ENCODE measurements around the gene NTM.

NTM gene

DNA sequence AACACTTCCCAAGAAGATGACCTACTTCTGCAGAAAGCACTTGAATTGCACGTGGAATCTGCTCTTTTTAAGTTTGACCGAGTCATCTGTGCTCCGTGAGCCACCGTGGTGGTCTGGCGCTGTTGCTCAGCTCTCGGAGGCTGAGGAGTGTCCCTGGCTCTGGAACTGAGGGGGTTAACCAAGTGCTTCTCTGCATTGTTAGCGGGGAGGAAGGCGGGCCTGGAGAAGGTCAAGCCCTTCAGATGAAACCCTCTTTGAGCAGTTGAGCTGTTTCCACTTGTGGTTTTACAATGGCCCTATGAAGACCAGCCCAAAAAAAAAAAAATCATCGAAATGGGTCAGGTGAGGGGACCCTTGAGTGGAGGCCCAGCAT is 286.4 kb downstream of the NTM start:
- DNase-seq, result no peak

DNA sequence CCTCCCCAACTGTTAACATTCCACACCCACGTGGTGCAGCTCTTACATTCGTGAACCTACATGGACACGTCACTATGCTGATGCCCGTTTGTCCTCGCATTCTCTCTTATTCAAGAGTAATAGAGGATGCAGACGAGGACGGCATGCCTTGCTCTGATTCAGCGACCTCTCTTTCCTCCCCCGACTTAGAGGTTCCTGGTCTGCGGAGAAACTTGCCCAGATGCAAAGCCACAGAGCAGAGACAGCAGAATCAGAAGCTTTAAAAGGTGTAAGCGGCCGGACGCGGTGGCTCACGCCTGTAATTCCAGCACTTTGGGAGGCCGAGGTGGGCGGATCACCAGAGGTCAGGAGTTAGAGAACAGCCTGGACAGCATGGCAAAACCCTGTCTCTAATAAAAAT is 288.0 kb downstream of the NTM start:
- no peak for DNase-seq

DNA sequence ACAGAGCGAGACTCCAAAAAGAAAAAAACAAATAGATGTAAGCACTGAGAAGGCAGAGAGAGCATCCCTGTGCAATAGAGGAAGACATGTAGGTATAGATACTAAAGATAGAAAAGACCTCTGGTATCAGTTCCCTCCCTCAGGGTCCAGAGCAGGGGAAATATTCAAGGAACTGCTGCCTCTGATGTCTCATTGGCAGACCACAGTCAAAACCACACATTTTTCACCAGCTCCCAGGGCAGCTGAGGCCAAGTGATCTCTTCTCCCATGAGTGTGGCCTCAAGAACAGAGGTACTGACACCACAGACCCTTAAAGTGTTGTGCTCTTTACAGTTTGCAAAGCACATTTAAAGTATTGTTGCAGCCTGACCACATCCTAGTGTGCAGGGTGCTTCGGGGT is 288.5 kb downstream of the NTM start:
- DNase-seq, result no peak

GRCh38 chr11:131659931-131660330 is 289.5 kb downstream of the NTM start:
- DNase-seq, result no peak

- no peak for DNase-seq
Observed at GRCh38 chr11:131661132-131661531, 290.7 kb downstream of the NTM start.

DNA sequence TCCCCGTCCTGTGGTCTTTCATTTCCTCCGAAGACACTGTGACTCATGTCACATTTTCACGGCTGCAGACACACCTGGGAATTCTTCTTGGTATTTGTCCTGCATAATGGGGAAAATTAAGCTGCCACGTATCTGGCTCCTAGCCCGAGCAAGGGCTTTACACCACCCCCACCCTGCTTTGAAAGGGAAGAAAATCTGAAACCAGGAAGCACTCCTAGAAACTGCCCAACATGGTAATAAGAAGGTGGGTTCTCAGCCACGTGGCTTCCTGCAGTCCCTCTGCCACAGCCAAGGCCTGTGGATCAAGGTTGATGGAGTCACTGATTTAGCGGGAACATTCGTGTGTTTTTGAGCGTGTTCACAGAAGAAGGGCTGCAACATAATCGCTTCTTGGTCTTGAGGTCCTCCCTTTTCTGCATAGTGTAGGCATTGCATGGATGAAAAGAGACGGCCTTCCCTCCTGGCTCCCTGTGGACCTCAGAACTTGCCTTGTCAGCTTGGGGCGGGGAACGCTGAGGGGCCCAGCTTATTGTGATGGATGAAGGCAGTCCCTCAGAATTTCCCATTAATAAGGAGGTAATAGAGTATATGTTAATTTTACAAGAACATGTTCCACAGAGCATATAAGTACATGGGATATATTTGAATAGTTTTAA is 292.0 kb downstream of the NTM start:
- peak; percentile 20 for DNase-seq

GRCh38 chr11:131662993-131663392 is 292.6 kb downstream of the NTM start:
- DNase-seq, result no peak

- DNase-seq, result no peak
Observed at GRCh38 chr11:131663405-131664200, 293.2 kb downstream of the NTM start.

DNA sequence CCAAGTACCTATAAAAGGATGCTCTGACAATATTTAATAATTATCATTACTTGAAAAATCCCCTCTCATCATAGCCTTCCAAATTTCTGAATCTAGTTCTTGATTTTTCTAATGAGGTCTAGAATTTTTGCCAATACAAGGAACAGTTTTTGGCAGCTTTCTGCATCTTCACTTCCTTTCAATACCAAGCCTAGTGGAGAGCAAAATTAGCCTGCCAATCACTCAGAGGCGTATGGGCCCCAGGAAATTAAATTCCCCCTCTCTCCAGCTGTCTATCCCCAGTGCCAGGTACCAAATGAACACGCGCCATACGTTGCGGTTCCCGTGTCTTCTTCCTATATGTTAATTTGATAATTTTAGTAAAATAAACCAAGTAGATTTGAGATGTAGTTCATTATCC is 293.9 kb downstream of the NTM start:
- DNase-seq, result no peak

GRCh38 chr11:131664816-131665215 is 294.4 kb downstream of the NTM start:
- DNase-seq, result no peak

- DNase-seq, result no peak
Observed at GRCh38 chr11:131665344-131665968, 295.0 kb downstream of the NTM start.

- DNase-seq, result no peak
Observed at GRCh38 chr11:131666006-131666405, 295.6 kb downstream of the NTM start.

GRCh38 chr11:131666617-131667016 is 296.2 kb downstream of the NTM start:
- DNase-seq, result no peak

GRCh38 chr11:131667566-131667965 is 297.2 kb downstream of the NTM start:
- DNase-seq, result no peak

- DNase-seq, result no peak
Observed at GRCh38 chr11:131668500-131669400, 298.3 kb downstream of the NTM start.

GRCh38 chr11:131669401-131669780 is 299.0 kb downstream of the NTM start:
- no peak for DNase-seq

DNA sequence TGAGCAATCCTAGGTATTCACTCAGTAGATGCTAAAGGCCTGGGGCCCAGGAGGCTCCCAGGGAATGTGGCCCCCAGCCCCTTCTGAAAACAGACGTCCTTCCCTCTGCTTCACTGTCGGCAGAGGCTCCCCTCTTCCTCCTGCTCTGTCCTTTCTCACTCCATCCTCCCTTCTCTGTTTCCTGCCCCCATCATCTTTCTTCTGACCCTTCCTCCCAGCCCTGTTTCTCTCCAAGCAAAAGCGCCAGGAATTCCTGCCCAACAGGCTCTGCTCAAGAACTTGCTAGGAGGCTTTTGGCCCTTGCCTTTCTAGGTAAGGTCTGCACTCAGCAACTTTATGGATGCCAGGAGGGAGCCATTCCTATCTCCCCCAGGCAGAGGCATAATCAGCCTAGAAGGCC is 300.5 kb downstream of the NTM start:
- DNase-seq, result no peak

DNA sequence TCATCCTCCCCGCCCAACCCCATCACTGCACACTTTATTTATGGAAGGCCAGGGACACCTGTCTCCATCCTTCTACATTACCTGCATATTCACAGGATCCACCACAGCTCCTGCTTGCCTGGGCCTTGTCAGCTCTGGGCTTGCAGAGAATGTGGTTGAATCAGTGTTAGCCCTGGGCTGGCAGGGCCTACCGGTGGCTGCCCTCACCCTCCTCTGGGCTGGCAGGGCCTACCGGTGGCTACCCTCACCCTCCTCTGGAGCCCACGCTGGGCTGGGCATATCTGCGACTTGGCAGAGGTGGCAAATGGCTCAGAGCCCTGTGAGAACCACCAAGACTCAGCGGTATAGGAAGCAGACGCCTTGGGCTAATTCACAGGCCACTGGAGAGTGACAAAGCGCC is 300.9 kb downstream of the NTM start:
- DNase-seq, result no peak

GRCh38 chr11:131671734-131672133 is 301.3 kb downstream of the NTM start:
- DNase-seq, result no peak

DNA sequence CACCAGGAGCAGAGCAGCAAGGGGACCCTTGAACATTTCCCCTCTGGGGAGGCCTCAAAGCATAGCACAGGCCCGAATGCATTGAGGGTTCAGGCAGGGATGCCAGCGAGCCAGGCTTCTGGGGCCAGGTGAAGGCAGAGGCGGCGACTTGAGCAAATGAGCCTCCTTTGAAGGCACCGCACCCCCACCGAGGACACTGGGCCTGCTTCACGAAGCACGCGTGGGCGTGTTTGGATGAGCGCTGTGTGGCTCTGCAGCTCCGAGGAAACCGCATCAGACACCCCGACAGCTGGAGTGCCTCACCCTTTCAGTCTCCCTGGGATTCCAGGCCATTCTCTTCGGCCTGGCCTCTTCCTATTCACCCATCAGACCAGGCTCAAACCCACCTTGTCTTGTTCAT is 301.8 kb downstream of the NTM start:
- DNase-seq, result no peak

- peak; percentile 25 for DNase-seq
Observed at GRCh38 chr11:131674051-131674755, 303.8 kb downstream of the NTM start.

- DNase-seq, result no peak
Observed at GRCh38 chr11:131675121-131675888, 304.9 kb downstream of the NTM start.
